ENCODE measurements around the gene SAT1. TPM values are rescaled to one million over a fixed set of nuclear protein-coding genes. Genes with fewer than 3 reads are reported as not detected.

The SAT1 gene
- total RNA-seq, 1 experiment from 2014 or later, result 151 TPM

DNA sequence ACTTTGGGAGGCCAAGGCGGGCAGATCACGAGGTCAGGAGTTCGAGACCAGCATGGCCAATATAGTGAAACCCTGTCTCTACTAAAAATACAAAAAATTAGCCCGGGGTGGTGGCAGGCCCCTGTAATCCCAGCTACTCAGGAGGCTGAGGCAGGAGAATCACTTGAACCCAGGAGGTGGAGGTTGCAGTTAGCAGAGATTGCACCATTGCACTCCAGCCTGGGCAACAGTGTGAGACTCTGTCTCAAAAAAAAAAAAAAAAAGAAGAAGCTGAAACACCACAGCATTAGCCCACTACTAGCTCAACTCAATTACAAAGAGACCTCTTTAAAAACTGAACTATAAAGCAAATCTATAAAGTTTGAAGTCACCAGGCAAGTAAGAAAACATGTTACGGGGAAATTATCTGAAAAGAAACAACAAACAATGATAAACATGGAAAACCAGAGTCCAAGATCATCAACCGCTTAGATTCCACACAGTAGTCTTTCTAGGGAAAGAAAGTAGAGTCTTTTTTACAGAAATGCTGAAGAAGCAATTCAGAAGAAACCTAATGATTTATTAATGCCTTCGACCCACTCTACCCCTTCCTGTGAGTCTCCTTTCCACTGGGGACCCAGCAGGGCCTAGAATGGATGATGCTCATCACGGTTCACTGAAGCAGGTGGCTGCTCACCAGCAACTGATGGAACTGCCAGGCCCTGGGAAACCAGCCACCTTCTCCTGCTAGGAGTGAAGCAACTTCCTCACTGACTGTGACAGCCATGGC is 6.6 kb downstream of the SAT1 start:
- Histone ChIP-seq H3K9me3 (no peaks in the 10 kb centered on the region), H3K4me1 (peaks cover 5% of the 10 kb centered on the region; the same call in 1 of the 2 replicates), H3K36me3 (ENCODE audit: control insufficient read depth, insufficient read depth, low read length) (no peaks in the 10 kb centered on the region), H3K27me3 (replicated peaks; ENCODE audit: control insufficient read depth, insufficient read depth, low read length) (no peaks in the 10 kb centered on the region), H3K4me3 (ENCODE audit: low read depth, low read length) (no peak overlapping the region)
- Mint-ChIP-seq H3K9me3 (ENCODE audit: unreplicated experiment) (no peaks in the 10 kb centered on the region), H3K36me3 (ENCODE audit: insufficient read depth, unreplicated experiment) (peaks cover 21% of the 10 kb centered on the region), H3K27ac (ENCODE audit: unreplicated experiment) (no peak overlapping the region), H3K4me3 (ENCODE audit: unreplicated experiment) (no peak overlapping the region), H3K27me3 (ENCODE audit: insufficient read depth, unreplicated experiment) (no peaks in the 10 kb centered on the region), H3K4me1 (ENCODE audit: low read depth, unreplicated experiment) (no peaks in the 10 kb centered on the region)
- ChIA-PET POLR2A (no interaction called here), CTCF (interaction anchor here (0.6 kb wide), 1 partner anchor 154 kb away, joined by 3 read pairs; no protein-coding TSS in a partner anchor)
- BruUV-seq (replicated peaks), result no TSS peak
- no peak for DNase-seq
- intact Hi-C loops (cut with micrococcal nuclease; ENCODE audit: unreplicated experiment), result no loop called here
- TF ChIP-seq, protein P1, sequence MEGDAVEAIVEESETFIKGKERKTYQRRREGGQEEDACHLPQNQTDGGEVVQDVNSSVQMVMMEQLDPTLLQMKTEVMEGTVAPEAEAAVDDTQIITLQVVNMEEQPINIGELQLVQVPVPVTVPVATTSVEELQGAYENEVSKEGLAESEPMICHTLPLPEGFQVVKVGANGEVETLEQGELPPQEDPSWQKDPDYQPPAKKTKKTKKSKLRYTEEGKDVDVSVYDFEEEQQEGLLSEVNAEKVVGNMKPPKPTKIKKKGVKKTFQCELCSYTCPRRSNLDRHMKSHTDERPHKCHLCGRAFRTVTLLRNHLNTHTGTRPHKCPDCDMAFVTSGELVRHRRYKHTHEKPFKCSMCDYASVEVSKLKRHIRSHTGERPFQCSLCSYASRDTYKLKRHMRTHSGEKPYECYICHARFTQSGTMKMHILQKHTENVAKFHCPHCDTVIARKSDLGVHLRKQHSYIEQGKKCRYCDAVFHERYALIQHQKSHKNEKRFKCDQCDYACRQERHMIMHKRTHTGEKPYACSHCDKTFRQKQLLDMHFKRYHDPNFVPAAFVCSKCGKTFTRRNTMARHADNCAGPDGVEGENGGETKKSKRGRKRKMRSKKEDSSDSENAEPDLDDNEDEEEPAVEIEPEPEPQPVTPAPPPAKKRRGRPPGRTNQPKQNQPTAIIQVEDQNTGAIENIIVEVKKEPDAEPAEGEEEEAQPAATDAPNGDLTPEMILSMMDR (IDR thresholded peaks at IDR 0.05; ENCODE audit: insufficient read depth in 1 of 2, low read depth in 1 of 2, low read length in 1 of 2, severe bottlenecking in 1 of 2, unreplicated experiment in 1 of 2), result no peak

DNA sequence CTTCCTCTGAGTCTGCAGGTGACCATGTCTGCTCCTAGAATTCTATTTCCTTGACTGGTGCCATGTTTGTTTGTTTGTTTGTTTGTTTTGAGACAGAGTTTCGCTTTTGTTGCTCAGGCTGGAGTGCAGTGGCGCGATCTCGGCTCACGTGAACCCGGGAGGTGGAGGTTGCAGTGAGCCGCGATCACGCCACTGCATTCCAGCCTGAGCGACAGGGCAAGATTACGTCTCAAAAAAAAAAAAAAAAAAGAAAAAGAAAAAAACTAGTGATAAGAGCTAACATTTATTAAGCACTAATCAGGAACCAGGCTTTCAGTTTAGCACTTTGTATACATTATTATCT is 7.2 kb downstream of the SAT1 start:
- Mint-ChIP-seq H3K4me1 (ENCODE audit: low read depth, unreplicated experiment) (no peaks in the 10 kb centered on the region), H3K36me3 (ENCODE audit: insufficient read depth, unreplicated experiment) (peaks cover 16% of the 10 kb centered on the region), H3K27ac (ENCODE audit: unreplicated experiment) (no peak overlapping the region), H3K9me3 (ENCODE audit: unreplicated experiment) (no peaks in the 10 kb centered on the region), H3K4me3 (ENCODE audit: unreplicated experiment) (no peak overlapping the region), H3K27me3 (ENCODE audit: insufficient read depth, unreplicated experiment) (no peaks in the 10 kb centered on the region)
- H3K9me3 ChIP-seq, result no peaks in the 10 kb centered on the region
- ChIA-PET CTCF (interaction anchor here (0.6 kb wide), 1 partner anchor 153 kb away, joined by 3 read pairs; no protein-coding TSS in a partner anchor), POLR2A (interaction anchor here (0.6 kb wide), 1 partner anchor 391 kb away, joined by 4 read pairs; no protein-coding TSS in a partner anchor)
- no peaks in the 10 kb centered on the region for H3K27me3 ChIP-seq (replicated peaks; ENCODE audit: control insufficient read depth, insufficient read depth, low read length)
- no peak overlapping the region for H3K4me3 ChIP-seq (ENCODE audit: low read depth, low read length)
- DNase-seq, result no peak
- intact Hi-C loops (cut with micrococcal nuclease; ENCODE audit: unreplicated experiment), result no loop called here
- TF ChIP-seq, protein P1 (IDR thresholded peaks at IDR 0.05; ENCODE audit: insufficient read depth in 1 of 2, low read depth in 1 of 2, low read length in 1 of 2, severe bottlenecking in 1 of 2, unreplicated experiment in 1 of 2), result no peak
- no peaks in the 10 kb centered on the region for H3K36me3 ChIP-seq (ENCODE audit: control insufficient read depth, insufficient read depth, low read length)
- H3K4me1 ChIP-seq, result peaks cover 5% of the 10 kb centered on the region; the same call in 1 of the 2 replicates
- BruUV-seq (replicated peaks), result no TSS peak

DNA sequence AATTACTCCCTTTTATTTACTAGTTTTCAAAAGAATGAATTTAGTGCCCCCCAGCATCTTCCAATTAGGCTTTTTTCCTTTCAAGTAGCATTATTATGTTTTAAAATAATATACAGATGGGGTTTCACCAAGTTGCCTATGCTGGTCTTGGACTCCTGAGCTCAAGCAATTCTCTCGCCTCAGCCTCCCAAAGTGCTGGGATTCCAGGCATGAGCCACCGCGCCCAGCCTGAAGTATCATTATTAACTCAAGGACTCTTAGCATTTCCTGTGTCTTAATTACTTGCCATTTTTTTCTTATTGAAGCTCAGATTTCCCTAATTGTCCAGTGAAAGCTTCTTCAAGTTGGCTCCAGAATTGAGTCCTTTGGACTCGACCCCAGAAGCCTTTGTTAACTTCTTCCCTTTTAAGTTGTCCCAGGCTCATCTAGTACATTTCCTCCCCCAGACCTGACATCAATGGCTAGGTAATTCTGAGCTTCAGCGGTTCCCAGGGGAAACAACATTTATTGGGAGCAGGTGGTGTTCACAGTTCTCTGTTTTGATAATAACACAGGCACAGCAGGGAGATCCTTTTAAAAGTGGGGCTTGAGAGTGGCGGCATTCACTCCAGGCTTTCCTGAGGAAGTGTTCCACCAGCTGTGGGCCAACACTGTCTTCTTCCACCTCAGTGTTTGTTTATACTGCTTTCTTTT is 10.0 kb downstream of the SAT1 start:
- Mint-ChIP-seq H3K9me3 (ENCODE audit: unreplicated experiment) (no peaks in the 10 kb centered on the region), H3K27me3 (ENCODE audit: insufficient read depth, unreplicated experiment) (no peaks in the 10 kb centered on the region), H3K36me3 (ENCODE audit: insufficient read depth, unreplicated experiment) (no peaks in the 10 kb centered on the region), H3K27ac (ENCODE audit: unreplicated experiment) (no peak overlapping the region), H3K4me1 (ENCODE audit: low read depth, unreplicated experiment) (no peaks in the 10 kb centered on the region), H3K4me3 (ENCODE audit: unreplicated experiment) (no peak overlapping the region)
- Histone ChIP-seq H3K4me3 (ENCODE audit: low read depth, low read length) (no peak overlapping the region), H3K27me3 (replicated peaks; ENCODE audit: control insufficient read depth, insufficient read depth, low read length) (no peaks in the 10 kb centered on the region), H3K36me3 (ENCODE audit: control insufficient read depth, insufficient read depth, low read length) (no peaks in the 10 kb centered on the region), H3K4me1 (peaks cover 12% of the 10 kb centered on the region; the same call in 1 of the 2 replicates), H3K9me3 (no peaks in the 10 kb centered on the region)
- TF ChIP-seq, protein P1 (IDR thresholded peaks at IDR 0.05; ENCODE audit: insufficient read depth in 1 of 2, low read depth in 1 of 2, low read length in 1 of 2, severe bottlenecking in 1 of 2, unreplicated experiment in 1 of 2), result no peak
- no TSS peak for BruUV-seq (replicated peaks)
- ChIA-PET CTCF (no interaction called here), POLR2A (no interaction called here)
- intact Hi-C loops (cut with micrococcal nuclease; ENCODE audit: unreplicated experiment), result no loop called here
- DNase-seq, result no peak
